ENCODE measurements around the gene TLCD3B.
"Not testable (repeated sequence)": the region's sequence is repeated elsewhere in the genome, so short reads cannot be mapped to it uniquely, and the experiment has no call there.

TLCD3B gene

GRCh38 chr16:30060836-30061554 lies 29.9 kb upstream of the TLCD3B start:
- no peak for DNase-seq

GRCh38 chr16:30060346-30060745 lies 29.3 kb upstream of the TLCD3B start:
- DNase-seq: no peak

GRCh38 chr16:30054959-30055553 lies 24.0 kb upstream of the TLCD3B start:
- peak; percentile 47 for DNase-seq

- DNase-seq: no peak
These were observed 23.4 kb upstream of the TLCD3B start for GRCh38 chr16:30054451-30054850.

- DNase-seq: peak; percentile 47
These were observed 22.4 kb upstream of the TLCD3B start for GRCh38 chr16:30053376-30054015.

GRCh38 chr16:30052671-30053372 lies 21.8 kb upstream of the TLCD3B start:
- peak; percentile 96 for DNase-seq

GRCh38 chr16:30051518-30051917 lies 20.4 kb upstream of the TLCD3B start:
- DNase-seq: no peak

- no peak for DNase-seq
These were observed 18.8 kb upstream of the TLCD3B start for GRCh38 chr16:30049871-30050270.

- no peak for DNase-seq
These were observed 15.5 kb upstream of the TLCD3B start for GRCh38 chr16:30046588-30046987.

- DNase-seq: no peak
These were observed 15.1 kb upstream of the TLCD3B start for GRCh38 chr16:30046178-30046577.

- peak; percentile 81 for DNase-seq
These were observed 10.8 kb upstream of the TLCD3B start for GRCh38 chr16:30041841-30042240.

- not testable (repeated sequence) for DNase-seq
These were observed 9.6 kb upstream of the TLCD3B start for GRCh38 chr16:30040690-30041089.

- DNase-seq: peak; percentile 62
These were observed 9.2 kb upstream of the TLCD3B start for GRCh38 chr16:30040221-30040620.

- DNase-seq: peak; percentile 85
These were observed 2.2 kb upstream of the TLCD3B start for GRCh38 chr16:30033270-30033669.

- DNase-seq: peak; percentile 89
These were observed 1.2 kb upstream of the TLCD3B start for GRCh38 chr16:30032083-30032819.

- no peak for DNase-seq
These were observed 427 bp upstream of the TLCD3B start for GRCh38 chr16:30031477-30031918.

- no peak for DNase-seq
These were observed 923 bp downstream of the TLCD3B start for GRCh38 chr16:30030011-30030685.

- DNase-seq: peak; percentile 36
These were observed 2.5 kb downstream of the TLCD3B start for GRCh38 chr16:30028438-30029076.

- no peak for DNase-seq
These were observed 3.3 kb downstream of the TLCD3B start for GRCh38 chr16:30027588-30028437.

GRCh38 chr16:30026449-30026848 lies 4.6 kb downstream of the TLCD3B start:
- DNase-seq: no peak

GRCh38 chr16:30025574-30025973 lies 5.5 kb downstream of the TLCD3B start:
- no peak for DNase-seq

Data from OCI-M1 (cell line).